ENCODE measurements around the gene MIPOL1.

- TF ChIP-seq CTCF (conservative IDR thresholded peaks at IDR 0.05; ENCODE audit: low read length) (no peak), EZH2phosphoT487 (IDR thresholded peaks at IDR 0.05; ENCODE audit: borderline replicate concordance, low read depth, low read length) (no peak)
Measured at GRCh38 chr14:37285220-37285619, 87.5 kb downstream of the MIPOL1 start.
